Esophagus squamous epithelium (tissue), 5 donors: Measurements from ENCODE around the gene MTFR1L. TPM values are rescaled to one million over a fixed set of nuclear protein-coding genes. Genes with fewer than 3 reads are reported as not detected.

Source experiments
- DNase-seq: peaks from one replicate; lab custom pipeline; 2025; lab: John Stamatoyannopoulos, UW
- H3K27ac ChIP-seq, 4 donors: fragments of 200-600 bp; sonication (generic); one replicate each; pipeline ENCODE4 v1.5.1; 2016 to 2019; ENCODE audit warnings: mild to moderate bottlenecking in 1 of 4
- H3K27me3 ChIP-seq, 4 donors: fragments of 200-600 bp; sonication (generic); 1 replicate in 3 of 4; 2 replicates in 1 of 4; pipeline versions ENCODE4 v1.5.1 to v1.6.0; 2017 to 2021; ENCODE audit warnings: antibody characterized with exemption in 1 of 4
- H3K36me3 ChIP-seq, 3 donors: fragments of 200-600 bp; sonication (generic); one replicate each; pipeline ENCODE4 v1.5.1; 2016 to 2019
- H3K4me1 ChIP-seq, 3 donors: fragments of 200-600 bp; sonication (generic); one replicate each; pipeline ENCODE4 v1.5.1; 2017 to 2019
- H3K4me3 ChIP-seq, 4 donors: fragments of 200-600 bp; sonication (generic); 1 replicate in 3 of 4; 2 replicates in 1 of 4; pipeline ENCODE4 v1.5.1; 2016 to 2019; ENCODE audit warnings: mild to moderate bottlenecking in 2 of 4, moderate library complexity in 1 of 4
- H3K9me3 ChIP-seq, 3 donors: fragments of 200-600 bp; sonication (generic); one replicate each; pipeline ENCODE4 v1.5.1; 2016 to 2019
- POLR2A ChIP-seq, 4 donors: fragments of 450-650 bp; IDR thresholded peaks; one replicate each; pipeline ENCODE4 v1.6.1; 2017; ENCODE audit warnings: antibody characterized with exemption in 4 of 4, mild to moderate bottlenecking in 4 of 4, moderate library complexity in 3 of 4
- WGBS, 2 donors: methylation state at CpG; one replicate each; pipeline ENCODE4 v1.1.5; 2018; 5-methylcytosine and 5-hydroxymethylcytosine counted together
- intact Hi-C: fragments of 100-400 bp; cut with DNase I; formaldehyde crosslinking; loops from one replicate; pipeline ENCODE4 v1.15.0; 2022
- total RNA-seq, 4 donors: library from RNA; depleted of rRNA; stranded (reverse); fragments of >200 nt; gene quantifications; one replicate each; pipeline ENCODE4 v1.1.0, GENCODE V29; 2016
- TF ChIP-seq, protein P1 (sequence below), 6 experiments: fragments of 450-650 bp in 4 of 6; fragments of 200-600 bp in 2 of 6; sonication (generic) in 2 of 6; IDR thresholded peaks; one replicate each; pipeline ENCODE4 v1.5.1; 2016 to 2019; ENCODE audit warnings: antibody characterized with exemption in 6 of 6, mild to moderate bottlenecking in 4 of 6, moderate library complexity in 4 of 6
- donor health status: DM: yes; HTN: yes; CAD: no.

Gene MTFR1L
- total RNA-seq, result 10 to 100 TPM; 24.4 to 53.8 (median 28.3) TPM

DNA sequence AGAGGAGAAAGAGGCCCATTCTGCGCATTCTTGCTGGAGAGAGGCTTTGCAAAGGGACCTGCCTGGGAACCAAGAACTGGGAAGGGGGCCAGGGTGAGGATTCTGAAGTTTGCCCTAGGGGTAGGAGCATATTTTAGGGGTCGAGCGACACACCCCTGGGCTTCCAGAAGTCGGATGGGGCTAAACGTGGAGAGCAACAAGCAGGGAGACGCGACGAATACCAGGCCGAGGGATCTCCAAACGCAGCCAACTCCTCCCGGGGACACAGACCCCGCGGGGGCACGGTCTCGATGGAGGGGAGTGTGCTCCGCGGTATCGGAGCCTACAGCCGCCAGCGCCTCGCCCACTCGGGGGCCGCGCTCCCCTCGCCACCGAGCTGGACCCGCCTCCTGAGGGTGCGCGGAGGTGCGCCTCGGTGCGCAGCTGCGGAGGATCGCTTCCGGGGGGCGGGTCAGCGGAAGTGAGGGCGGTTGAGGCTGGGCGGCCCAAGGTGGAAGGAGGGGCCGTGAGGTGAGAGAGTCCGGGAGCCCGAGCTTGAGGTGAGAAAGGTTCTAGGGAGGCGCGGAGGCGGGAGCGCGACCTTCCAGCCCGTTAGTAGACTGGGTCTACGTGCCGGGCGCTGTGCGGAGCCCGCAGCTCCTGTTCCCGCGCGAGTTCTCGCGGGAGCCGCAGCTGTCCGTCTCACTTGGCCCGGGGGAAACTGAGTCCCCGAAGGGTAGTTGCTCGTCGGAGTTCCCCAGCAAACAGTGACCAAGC is at the start of gene MTFR1L:
MTFR1L (plus strand) TSS at position 464 of the 756 bp plus-strand sequence. CDS start 3,151 bp downstream, outside the sequence.
- H3K4me3 ChIP-seq, result peak within 1 kb of the TSS; percentile 65 to 100 (median 90)
- H3K27ac ChIP-seq, result peak within 1 kb of the TSS; percentile 95 to 97 (median 96)
- peak in 3 of 4 donors; percentile 82 to 98 (median 90) for TF ChIP-seq POLR2A (IDR thresholded peaks at IDR 0.05)
- TF ChIP-seq, protein P1, sequence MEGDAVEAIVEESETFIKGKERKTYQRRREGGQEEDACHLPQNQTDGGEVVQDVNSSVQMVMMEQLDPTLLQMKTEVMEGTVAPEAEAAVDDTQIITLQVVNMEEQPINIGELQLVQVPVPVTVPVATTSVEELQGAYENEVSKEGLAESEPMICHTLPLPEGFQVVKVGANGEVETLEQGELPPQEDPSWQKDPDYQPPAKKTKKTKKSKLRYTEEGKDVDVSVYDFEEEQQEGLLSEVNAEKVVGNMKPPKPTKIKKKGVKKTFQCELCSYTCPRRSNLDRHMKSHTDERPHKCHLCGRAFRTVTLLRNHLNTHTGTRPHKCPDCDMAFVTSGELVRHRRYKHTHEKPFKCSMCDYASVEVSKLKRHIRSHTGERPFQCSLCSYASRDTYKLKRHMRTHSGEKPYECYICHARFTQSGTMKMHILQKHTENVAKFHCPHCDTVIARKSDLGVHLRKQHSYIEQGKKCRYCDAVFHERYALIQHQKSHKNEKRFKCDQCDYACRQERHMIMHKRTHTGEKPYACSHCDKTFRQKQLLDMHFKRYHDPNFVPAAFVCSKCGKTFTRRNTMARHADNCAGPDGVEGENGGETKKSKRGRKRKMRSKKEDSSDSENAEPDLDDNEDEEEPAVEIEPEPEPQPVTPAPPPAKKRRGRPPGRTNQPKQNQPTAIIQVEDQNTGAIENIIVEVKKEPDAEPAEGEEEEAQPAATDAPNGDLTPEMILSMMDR (IDR thresholded peaks at IDR 0.05), result peak in 1 of 6 experiments; percentile 28
- intact Hi-C loops, result loop anchor here (10.0 kb wide), 1 partner anchor 175 kb away; the partner anchor contains the start of gene PAFAH2
- 1 to 2% methylated on average over 15 to 35 of the region's 64 CpGs for WGBS, 2 donors
- peak; percentile 46 for DNase-seq
- no peaks in the 10 kb centered on the region for H3K27me3 ChIP-seq
- no peaks in the 10 kb centered on the region for H3K9me3 ChIP-seq
- H3K36me3 ChIP-seq, result peaks cover 0 to 33% (median 7%) of the 10 kb centered on the region in 3 donors
- H3K4me1 ChIP-seq, result peaks cover 22 to 69% (median 29%) of the 10 kb centered on the region in 3 donors

DNA sequence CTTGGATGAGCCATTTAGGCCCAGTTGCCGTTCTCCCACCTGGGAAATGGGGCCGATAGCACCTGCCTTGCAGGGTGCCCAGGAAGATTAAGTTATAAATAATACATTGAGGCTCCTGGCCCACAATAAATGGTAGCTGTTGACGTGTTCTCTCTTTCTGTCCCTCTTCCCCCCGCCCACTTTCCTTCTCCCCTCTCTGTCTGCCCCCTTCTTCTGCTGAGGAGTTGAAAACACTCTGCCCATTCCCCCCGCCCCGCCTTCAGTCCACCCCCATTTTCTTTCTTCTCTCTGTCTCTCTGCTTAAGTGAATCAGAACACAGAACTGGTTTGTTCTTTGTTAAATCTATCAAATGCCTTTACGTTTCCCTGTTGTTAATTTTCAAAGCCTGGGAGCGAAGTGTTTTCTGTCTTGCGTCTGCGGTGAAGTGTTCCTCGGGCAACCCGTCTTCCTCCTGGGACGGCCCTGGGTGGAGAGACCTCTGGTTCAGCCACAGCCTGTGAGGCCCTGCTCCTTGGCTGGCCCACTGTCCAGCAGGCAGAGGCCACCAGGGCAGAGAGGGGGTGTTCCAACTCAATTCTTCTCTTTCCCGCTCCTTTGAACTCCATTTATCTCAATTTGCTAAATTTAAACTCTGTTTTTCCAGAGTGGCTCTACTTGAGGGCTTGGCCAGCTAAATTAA is 49.1 kb upstream of the MTFR1L start:
- Histone ChIP-seq H3K36me3 (peaks cover 0 to 16% (median 0%) of the 10 kb centered on the region in 3 donors), H3K4me1 (peaks cover 0 to 69% (median 25%) of the 10 kb centered on the region in 3 donors), H3K4me3 (no peak overlapping the region), H3K27me3 (no peaks in the 10 kb centered on the region), H3K27ac (peak overlapping the region in 3 of 4 donors; percentile 8 to 58 (median 52)), H3K9me3 (no peaks in the 10 kb centered on the region)
- intact Hi-C loops, result no loop called here
- TF ChIP-seq, protein P1 (IDR thresholded peaks at IDR 0.05), result no peak
- no peak for TF ChIP-seq POLR2A (IDR thresholded peaks at IDR 0.05)
- WGBS, 2 donors, result 75 to 77% methylated on average over 13 to 14 of the region's 14 CpGs
- no peak for DNase-seq

DNA sequence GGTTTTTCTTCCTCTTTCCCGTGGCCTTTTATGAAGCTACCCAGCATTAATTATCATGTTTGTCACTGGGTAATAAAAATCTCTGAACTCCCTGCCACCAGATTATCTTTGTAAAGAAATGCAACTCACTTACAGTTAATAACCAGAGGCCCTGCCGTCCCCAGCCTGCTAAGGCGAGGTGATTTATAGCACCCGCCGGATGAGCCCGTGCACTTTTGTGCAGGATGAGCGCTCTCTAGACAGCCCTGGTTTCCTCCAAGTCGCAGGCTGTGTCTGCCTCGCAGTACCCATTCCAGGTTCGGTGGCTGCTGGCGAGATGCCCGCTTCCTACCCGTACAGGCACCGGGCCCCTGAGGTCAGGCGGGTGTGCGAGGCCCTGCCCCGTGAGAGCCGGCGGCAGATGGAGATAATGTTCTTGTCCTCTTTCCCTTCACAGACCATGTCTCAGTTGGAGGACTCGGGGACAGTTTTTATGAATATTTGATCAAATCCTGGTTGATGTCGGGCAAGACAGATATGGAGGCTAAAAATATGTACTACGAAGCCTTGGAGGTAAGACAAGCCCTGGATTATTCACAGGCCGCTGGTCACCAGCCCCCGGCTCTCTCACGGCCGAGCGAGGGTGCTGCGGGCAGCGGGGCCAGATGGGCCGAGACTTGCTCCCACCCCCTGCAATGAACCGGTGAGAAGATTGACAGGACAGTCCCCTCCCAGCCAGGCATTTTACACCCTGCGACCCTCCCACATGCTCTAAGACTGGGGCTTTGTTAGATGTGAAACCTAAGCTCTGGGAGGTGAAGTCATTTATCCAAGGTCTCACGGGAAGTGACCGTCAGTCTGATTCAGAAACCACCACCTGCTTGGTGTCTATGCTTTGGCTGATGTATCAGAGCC is 48.3 kb upstream of the MTFR1L start:
- Histone ChIP-seq H3K27me3 (no peaks in the 10 kb centered on the region), H3K9me3 (no peaks in the 10 kb centered on the region), H3K36me3 (peaks cover 0 to 22% (median 0%) of the 10 kb centered on the region in 3 donors), H3K27ac (peak overlapping the region in 3 of 4 donors; percentile 8 to 58 (median 52)), H3K4me3 (no peak overlapping the region), H3K4me1 (peaks cover 0 to 66% (median 24%) of the 10 kb centered on the region in 3 donors)
- DNase-seq, result no peak
- TF ChIP-seq, protein P1 (IDR thresholded peaks at IDR 0.05), result no peak
- TF ChIP-seq POLR2A (IDR thresholded peaks at IDR 0.05), result no peak
- intact Hi-C loops, result no loop called here
- 57 to 66% methylated on average over 9 to 25 of the region's 34 CpGs for WGBS, 2 donors

DNA sequence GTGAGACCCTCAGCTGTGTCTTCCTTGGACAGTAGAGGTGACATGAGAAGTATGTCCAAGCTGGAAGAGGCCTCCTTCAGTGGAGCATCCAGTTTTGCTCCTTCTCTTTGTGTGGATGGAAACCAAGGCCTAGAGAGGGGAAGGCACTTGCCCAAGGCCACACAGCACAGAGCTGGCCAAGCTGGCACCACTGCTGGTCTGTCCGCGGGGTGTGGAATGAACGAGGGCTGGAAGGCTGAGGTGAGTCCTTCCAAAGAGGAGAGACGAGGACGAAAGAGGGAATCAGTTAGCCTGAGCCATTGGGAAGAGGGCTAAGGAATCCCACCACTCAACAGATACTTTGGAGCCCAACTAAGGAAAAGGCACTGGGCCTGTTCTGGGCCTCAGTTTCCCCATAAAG is 47.6 kb upstream of the MTFR1L start:
- Histone ChIP-seq H3K36me3 (peaks cover 0 to 18% (median 0%) of the 10 kb centered on the region in 3 donors), H3K9me3 (no peaks in the 10 kb centered on the region), H3K4me3 (no peak overlapping the region), H3K4me1 (peaks cover 0 to 60% (median 20%) of the 10 kb centered on the region in 3 donors), H3K27ac (no peak overlapping the region), H3K27me3 (no peaks in the 10 kb centered on the region)
- TF ChIP-seq POLR2A (IDR thresholded peaks at IDR 0.05), result no peak
- TF ChIP-seq, protein P1 (IDR thresholded peaks at IDR 0.05), result no peak
- intact Hi-C loops, result no loop called here
- no peak for DNase-seq
- 94% methylated on average over 3 of the region's 5 CpGs; no CpG with 5 or more reads in 1 of the 2 donors for WGBS, 2 donors
